Measurements from ENCODE around the gene CCL13.
A peak's percentile ranks its signal among the peaks of the same experiment; 100 is the strongest.
"Not testable (repeated sequence)": the region's sequence is repeated elsewhere in the genome, so short reads cannot be mapped to it uniquely, and the experiment has no call there.

Gene CCL13

DNA sequence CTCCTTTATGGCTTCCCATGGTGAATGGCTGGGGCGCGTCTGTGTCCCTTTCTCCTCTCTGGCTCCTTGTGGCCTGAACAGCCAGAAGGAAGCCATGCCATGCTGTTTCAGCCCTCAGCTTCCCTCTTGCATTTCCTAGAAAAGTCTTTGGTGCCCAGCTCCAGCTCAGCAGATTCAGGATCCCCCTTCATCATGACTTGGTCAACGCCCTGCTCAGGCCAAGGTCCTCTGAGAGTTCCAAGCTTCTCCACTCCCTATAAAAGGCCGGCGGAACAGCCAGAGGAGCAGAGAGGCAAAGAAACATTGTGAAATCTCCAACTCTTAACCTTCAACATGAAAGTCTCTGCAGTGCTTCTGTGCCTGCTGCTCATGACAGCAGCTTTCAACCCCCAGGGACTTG lies at the start of gene CCL13:
Gene CCL13 (plus strand): TSS at position 287 of the 400 bp plus-strand sequence. CDS start 47 bp downstream, at position 334.
- DNase-seq (ENCODE audit: low spot score): no peak

DNA sequence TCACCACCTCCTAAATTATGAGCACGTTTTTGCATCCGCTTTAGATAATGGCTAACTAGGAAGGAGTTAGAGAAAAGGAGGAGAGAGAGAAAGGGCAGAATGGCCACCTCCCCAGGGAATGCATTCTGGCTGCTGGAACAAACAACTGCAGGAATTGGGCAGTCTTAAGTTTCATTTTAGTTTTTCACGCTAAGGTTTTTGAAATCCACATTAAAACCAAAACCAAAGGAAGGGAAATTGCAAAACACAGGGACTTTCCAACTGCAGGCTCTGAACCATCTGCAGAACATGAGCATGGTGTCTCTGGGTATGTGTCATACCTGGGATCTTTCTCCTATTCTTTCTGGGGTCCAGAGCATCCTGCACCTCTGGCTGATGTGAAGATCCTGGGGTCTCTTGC lies 49.2 kb upstream of the CCL13 start:
- no peak for DNase-seq (ENCODE audit: low spot score)

GRCh38 chr17:34308371-34308770 lies 47.9 kb upstream of the CCL13 start:
- no peak for DNase-seq (ENCODE audit: low spot score)

GRCh38 chr17:34311291-34311690 lies 45.0 kb upstream of the CCL13 start:
- DNase-seq (ENCODE audit: low spot score): no peak

GRCh38 chr17:34312080-34312479 lies 44.2 kb upstream of the CCL13 start:
- no peak for DNase-seq (ENCODE audit: low spot score)

DNA sequence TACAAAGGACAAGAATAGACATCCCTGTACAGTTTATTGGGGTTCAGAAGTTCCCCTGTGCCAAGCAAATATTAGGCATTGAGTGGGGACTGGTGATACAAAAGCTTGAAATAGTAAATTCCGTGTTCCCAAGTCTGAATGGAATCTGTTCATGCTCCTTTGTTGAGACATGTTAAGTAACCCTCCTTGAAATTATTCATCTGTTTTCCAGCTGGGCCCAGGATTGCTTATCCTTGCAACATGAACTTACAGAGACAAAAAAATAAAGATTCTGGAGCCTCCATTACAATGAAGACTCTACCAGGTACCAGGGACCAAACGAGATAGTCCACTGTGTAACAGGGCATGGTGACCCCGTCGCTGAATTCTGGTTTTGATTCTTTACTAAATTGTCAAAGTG lies 43.1 kb upstream of the CCL13 start:
- no peak for DNase-seq (ENCODE audit: low spot score)

- DNase-seq (ENCODE audit: low spot score): no peak
These were observed 42.0 kb upstream of the CCL13 start for GRCh38 chr17:34314279-34314678.

DNA sequence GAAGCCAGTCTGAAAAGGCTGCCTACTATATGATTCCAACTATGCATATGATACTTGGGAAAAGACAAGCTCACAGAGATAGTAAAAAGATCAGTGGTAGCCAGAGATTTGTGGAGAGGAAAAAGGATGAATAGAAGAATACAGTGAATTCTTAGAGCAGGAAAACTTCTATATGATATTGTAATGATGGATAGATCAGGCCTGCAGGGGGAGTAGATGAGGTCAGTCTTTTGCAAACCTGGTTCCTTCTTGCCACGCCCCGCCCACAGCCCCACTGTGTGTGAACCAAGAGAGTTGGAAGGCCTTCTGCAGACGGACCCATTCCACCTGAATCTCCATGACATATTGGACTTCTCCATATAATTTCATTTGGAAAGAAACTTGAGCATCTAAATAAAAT lies 37.8 kb upstream of the CCL13 start:
- DNase-seq (ENCODE audit: low spot score): no peak

- DNase-seq (ENCODE audit: low spot score): no peak
These were observed 37.2 kb upstream of the CCL13 start, which contains the start of gene CCL8 for GRCh38 chr17:34319039-34319483. Gene CCL8, plus strand, starts transcription at chr17:34319435. Its CDS starts 67 bp downstream, at chr17:34319502.

DNA sequence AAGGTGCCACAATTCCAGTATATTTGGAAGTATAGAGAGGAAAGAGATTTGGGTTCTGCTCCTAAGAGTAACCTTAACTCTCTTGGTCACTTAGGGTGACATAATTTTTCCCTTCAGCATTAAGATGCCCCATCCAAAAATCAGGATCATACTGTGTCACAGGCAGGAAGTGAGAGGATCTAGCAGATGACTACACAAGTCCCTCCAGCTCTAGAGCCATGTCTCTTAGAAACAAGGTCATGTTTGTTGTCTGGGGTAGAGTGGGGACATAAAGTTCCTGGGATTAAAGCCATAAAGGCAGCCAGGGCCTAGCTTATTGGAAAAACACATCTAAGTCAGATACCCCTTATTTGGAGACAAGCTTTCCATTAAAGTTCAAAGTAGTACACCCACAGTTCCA lies 34.3 kb upstream of the CCL13 start:
- no peak for DNase-seq (ENCODE audit: low spot score)

DNA sequence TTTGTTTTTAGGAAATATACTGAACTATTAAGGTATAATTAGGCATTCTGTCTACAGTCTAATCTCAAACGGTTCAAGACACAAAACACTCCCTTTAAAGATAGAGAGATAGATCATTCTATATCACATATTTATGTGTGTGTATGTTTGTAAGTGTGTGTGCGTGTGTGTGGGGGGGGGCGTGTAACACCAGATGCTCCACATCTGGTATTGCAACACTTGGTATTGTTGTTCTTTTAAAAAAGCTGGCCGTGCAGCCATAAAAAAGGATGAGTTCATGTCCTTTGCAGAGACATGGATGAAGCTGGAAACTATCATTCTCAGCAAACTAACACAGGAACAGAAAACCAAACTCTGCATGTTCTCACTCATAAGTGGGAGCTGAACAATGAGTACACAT lies 28.7 kb upstream of the CCL13 start:
- not testable (repeated sequence) for DNase-seq (ENCODE audit: low spot score)

- no peak for DNase-seq (ENCODE audit: low spot score)
These were observed 18.6 kb upstream of the CCL13 start for GRCh38 chr17:34337701-34338100.

- no peak for DNase-seq (ENCODE audit: low spot score)
These were observed 17.0 kb upstream of the CCL13 start for GRCh38 chr17:34339138-34339770.

DNA sequence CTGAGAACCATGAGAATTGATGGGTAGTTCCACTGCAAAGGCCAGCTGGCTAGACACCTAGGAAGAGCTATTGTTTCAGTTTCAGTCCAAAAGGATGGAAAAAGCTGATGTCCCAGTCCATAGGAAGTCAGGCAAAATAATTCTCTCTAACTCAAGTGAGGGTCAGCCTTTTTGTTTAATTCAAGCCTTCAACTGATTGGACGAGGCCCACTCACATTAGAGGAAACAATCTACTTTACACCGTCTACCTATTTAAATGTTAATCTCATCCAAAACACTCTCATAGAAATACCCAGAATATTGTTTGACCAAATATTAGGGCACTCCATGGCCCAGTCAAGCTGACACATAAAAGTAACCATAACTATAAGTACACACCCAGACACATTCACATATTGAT lies 14.4 kb upstream of the CCL13 start:
- no peak for DNase-seq (ENCODE audit: low spot score)

DNA sequence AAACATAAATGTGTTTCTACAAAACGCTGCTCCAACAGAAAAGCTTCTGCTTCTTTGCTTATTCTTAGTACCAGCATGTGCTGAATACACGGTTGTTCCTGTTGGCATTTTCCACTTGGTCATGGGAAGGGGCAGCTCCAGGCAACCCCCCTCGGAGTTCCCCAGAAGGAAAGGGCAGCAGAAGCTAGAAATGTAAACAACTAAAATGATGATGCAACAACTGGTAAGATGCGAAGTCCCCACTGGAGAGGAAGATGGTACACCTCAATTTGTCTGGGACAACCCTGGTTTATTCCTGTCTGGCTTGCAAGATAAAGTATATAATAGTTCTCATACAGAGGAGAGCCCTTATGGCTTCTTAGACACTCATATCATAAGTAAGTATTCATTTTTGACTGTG lies 9.2 kb upstream of the CCL13 start:
- DNase-seq (ENCODE audit: low spot score): no peak

DNA sequence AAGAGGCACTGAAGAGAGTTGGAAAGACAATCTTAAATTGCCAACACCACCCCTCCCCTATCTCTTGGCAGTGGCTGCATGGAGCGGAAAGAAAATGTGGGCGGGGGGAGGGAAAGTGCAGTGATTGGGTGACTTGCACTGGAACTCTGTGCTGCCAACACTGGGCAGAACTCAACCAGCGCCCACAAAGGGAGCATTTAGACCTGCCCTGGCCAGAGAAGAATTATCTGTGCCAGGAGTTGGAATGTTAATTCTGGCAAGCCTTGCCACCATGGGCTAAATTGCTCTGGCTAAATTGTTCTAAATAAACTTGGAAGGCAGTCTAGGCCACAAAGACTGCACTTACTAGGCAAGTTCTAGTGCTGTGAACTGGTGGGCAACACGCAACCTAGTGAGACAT lies 6.5 kb upstream of the CCL13 start:
- DNase-seq (ENCODE audit: low spot score): no peak

DNA sequence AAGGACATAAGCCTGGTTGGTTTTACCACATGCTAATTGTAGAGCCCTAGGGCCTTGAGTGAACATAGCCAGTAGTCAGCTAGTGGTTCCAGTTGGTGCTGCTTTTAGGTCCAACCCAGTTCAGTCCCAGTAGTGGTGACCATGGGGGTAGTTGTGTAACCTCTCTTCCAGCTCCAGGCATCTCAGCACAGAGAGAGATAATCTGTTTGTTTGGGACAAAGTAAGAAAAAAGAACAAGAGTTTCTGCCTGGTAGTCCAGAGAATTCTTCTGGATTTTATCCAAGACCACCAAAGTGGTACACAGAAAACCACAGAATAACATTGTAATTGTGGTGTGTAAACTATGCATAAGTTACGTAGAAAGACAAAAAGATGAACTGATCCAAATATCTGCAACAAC lies 5.2 kb upstream of the CCL13 start:
- DNase-seq (ENCODE audit: low spot score): no peak

DNA sequence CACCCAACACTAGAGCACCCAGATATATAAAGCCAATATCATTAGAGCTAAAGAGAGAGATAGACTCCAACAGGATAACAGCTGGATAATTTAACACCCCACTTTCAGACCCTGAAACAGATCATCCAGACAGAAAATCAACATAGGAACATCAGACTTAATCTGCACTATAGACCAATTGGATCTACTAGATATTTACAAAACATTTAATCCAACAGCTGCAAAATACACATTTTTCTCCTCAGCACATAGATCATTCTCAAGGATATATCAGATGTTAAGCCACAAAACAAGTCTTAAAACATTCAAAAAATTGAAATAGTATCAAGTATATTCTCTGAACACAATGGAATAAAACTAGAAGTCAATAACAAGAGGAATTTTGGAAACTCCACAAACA lies 4.1 kb upstream of the CCL13 start:
- DNase-seq (ENCODE audit: low spot score): no peak

DNA sequence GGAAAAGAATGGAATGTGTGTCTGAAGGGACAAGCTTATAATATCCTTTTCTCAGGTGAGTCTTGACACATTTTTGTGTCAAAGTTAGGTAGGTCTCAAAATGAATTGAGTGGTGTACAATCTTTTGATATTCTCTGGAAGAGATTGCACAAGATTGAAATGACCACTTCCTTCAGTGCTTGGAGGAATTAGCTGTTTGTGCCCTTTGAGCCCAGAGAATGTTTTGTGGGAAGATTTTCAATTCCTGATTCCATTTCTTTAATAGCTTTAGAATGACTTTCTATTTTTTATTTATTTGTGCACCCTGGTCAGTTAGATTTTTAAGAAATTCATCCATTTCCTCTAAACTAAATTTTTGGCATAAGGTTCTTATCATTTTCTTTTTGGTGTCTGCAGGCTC lies 1.6 kb upstream of the CCL13 start:
- DNase-seq (ENCODE audit: low spot score): no peak

GRCh38 chr17:34357398-34357797 lies 1.1 kb downstream of the CCL13 start:
- no peak for DNase-seq (ENCODE audit: low spot score)

- no peak for DNase-seq (ENCODE audit: low spot score)
These were observed 2.4 kb downstream of the CCL13 start for GRCh38 chr17:34358631-34359030.

DNA sequence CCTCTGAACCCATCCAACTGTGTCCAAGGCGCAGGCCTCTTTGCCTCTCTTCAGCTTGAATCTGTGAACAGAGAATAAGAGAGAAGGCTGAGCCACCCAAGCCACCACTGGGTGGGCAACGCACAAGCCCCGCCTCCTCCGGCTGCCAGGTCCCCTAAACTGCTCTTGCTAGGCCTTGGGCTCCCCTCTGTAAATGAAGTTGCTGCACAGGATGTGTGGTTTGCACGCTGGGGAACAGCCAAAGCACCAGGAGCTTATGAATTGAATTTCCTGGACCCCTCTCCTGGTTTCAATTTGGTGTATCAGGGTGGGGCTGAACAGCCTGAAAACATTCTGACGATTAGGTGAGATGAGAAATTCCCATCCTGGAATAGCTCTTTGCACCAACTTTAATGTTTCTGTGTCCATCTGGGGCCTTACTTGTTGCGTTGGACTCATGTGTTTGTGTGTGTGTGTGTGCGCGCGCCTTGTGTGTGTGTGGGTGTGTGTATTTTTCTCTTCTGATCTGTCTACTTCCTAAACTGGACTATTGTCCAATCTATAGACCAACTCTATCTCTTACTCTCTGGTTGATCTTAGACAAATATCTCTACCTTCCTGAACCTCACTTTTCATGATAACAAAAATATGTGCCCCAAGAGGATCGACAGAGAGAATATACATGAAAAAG lies 4.5 kb downstream of the CCL13 start:
- DNase-seq (ENCODE audit: low spot score): no peak

DNA sequence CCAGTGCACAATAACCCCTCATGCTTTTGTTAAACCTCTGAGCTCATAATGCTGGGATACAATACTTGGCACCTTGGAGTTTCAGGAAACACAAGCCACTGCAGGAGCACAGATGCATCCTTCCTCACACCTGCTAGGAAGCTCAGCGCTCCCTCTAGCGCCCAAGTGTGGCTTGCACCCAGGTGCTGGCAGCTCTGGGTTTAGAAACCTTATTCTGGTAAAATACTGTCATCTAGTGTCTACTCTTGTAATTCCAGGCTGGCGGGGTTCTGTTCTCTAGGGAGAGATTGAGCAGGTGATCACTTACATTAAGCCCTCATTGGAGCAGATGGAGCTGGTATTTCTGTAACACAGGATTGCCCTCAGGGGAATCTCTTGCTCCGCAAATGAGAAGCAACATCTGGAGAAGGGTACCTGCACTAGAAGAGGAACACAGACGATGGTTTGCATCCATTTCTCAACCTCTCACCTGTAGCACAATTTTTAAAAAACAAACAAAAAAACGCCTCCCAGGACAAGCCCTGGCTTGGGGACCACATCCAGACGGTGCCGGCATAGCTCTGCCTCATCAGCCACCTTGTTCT lies 5.3 kb downstream of the CCL13 start:
- DNase-seq (ENCODE audit: low spot score): peak; percentile 93

Data from D341Med (cell line).